ENCODE measurements around the gene TMEM145. TPM values are rescaled to one million over a fixed set of nuclear protein-coding genes. Genes with fewer than 3 reads are reported as not detected.
A peak's percentile ranks its signal among the peaks of the same experiment; 100 is the strongest.

Gene TMEM145
- total and polyA plus RNA-seq, 12 donors, result 0.15 to 1.0 (median 0.49) TPM; not detected in 5

GRCh38 chr19:42280815-42281145, 32.3 kb upstream of the TMEM145 start:
- Histone ChIP-seq H3K4me3 (peak overlapping the region; percentile 63 to 94 (median 82)), H3K9me3 (no peaks in the 10 kb centered on the region), H3K36me3 (peaks cover 0 to 9% (median 0%) of the 10 kb centered on the region in 9 donors), H3K27ac (peak overlapping the region; percentile 91 to 99 (median 96)), H3K27me3 (no peaks in the 10 kb centered on the region), H3K4me1 (peaks cover 49 to 87% (median 80%) of the 10 kb centered on the region in 9 donors)
- peak; percentile 62 to 79 for DNase-seq
- WGBS, 2 donors, result 0 to 1% methylated on average over 16 to 20 of the region's 20 CpGs
- intact Hi-C loops (cut with DNase I), result loop anchor here in 3 of 10 donors (2.0 to 5.0 kb wide), 3 partner anchors 33 to 142 kb away; no protein-coding TSS in a partner anchor
- TF ChIP-seq CTCF (IDR thresholded peaks at IDR 0.05), result no peak
- ATAC-seq, result peak; percentile 5 to 54 (median 25)

GRCh38 chr19:42281146-42281826, 31.8 kb upstream of the TMEM145 start:
- Histone ChIP-seq H3K4me1 (peaks cover 47 to 87% (median 80%) of the 10 kb centered on the region in 9 donors), H3K27ac (peak overlapping the region; percentile 91 to 99 (median 96)), H3K36me3 (peaks cover 0 to 4% (median 0%) of the 10 kb centered on the region in 9 donors), H3K27me3 (no peaks in the 10 kb centered on the region), H3K9me3 (no peaks in the 10 kb centered on the region), H3K4me3 (peak overlapping the region; percentile 63 to 94 (median 82))
- intact Hi-C loops (cut with DNase I), result loop anchor here in 3 of 10 donors (2.0 to 5.0 kb wide), 3 partner anchors 34 to 141 kb away; no protein-coding TSS in a partner anchor
- no peak for TF ChIP-seq CTCF (IDR thresholded peaks at IDR 0.05)
- 5 to 6% methylated on average over 25 of the region's 25 CpGs for WGBS, 2 donors
- ATAC-seq (peak; percentile 1 to 48 (median 31)), DNase-seq (peak; percentile 73 to 85)

GRCh38 chr19:42281827-42282762, 31.0 kb upstream of the TMEM145 start:
- peaks cover 47 to 86% (median 80%) of the 10 kb centered on the region in 9 donors for H3K4me1 ChIP-seq
- intact Hi-C loops (cut with DNase I), result loop anchor here in 3 of 10 donors (2.0 to 5.0 kb wide), 3 partner anchors 35 to 140 kb away; no protein-coding TSS in a partner anchor
- DNase-seq (peak in 1 of 2 donors; percentile 29), ATAC-seq (peak in 1 of 8 donors; percentile 3)
- no peak for TF ChIP-seq CTCF (IDR thresholded peaks at IDR 0.05)
- no peaks in the 10 kb centered on the region for H3K9me3 ChIP-seq
- WGBS, 2 donors, result 18 to 24% methylated on average over 7 of the region's 7 CpGs
- peak overlapping the region; percentile 91 to 99 (median 96) for H3K27ac ChIP-seq
- peak overlapping the region in 8 of 10 donors; percentile 63 to 94 (median 82) for H3K4me3 ChIP-seq
- peaks cover 0 to 5% (median 2%) of the 10 kb centered on the region in 9 donors for H3K36me3 ChIP-seq
- H3K27me3 ChIP-seq, result no peaks in the 10 kb centered on the region

- Histone ChIP-seq H3K9me3 (no peaks in the 10 kb centered on the region), H3K27me3 (no peaks in the 10 kb centered on the region), H3K4me1 (peaks cover 40 to 80% (median 73%) of the 10 kb centered on the region in 9 donors), H3K4me3 (peak overlapping the region in 7 of 10 donors; percentile 5 to 76 (median 56)), H3K27ac (peak overlapping the region; percentile 91 to 99 (median 96)), H3K36me3 (peaks cover 0 to 12% (median 9%) of the 10 kb centered on the region in 9 donors)
- ATAC-seq (no peak), DNase-seq (no peak)
- intact Hi-C loops (cut with DNase I), result loop anchor here in 2 of 10 donors (5.0 kb wide), 2 partner anchors 36 to 139 kb away; no protein-coding TSS in a partner anchor
- no peak for TF ChIP-seq CTCF (IDR thresholded peaks at IDR 0.05)
- 47 to 55% methylated on average over 4 of the region's 4 CpGs for WGBS, 2 donors
These were observed 30.3 kb upstream of the TMEM145 start for GRCh38 chr19:42282819-42283187.
